ENCODE data around the gene PSMD7.

DNA sequence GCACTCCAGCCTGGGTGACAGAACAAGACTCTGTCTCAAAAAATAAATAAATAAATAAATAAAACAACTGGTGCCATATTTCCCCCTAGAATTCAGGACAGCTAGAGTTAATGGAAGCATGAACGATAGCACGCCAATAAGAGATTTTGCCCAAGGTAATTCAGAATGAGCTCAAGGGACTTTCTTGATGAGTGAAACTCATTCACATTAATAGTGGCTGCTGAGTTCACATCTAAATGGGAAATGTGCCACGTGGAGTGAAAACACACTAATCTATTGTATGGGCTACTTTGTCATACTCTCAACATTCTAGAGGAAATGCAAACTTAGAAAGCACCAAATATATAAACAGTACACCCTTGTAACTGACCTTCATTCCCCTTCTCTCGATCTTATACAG lies 47.4 kb upstream of the PSMD7 start:
- TF ChIP-seq EZH2phosphoT487 (IDR thresholded peaks at IDR 0.05; ENCODE audit: borderline replicate concordance): no peak
- no peak for TF ChIP-seq YY1 (IDR thresholded peaks at IDR 0.05; ENCODE audit: extremely low read depth, insufficient replicate concordance, low read depth, low read length)
- TF ChIP-seq RAD21 (IDR thresholded peaks at IDR 0.05; ENCODE audit: low read depth): no peak
- TF ChIP-seq, protein P1, sequence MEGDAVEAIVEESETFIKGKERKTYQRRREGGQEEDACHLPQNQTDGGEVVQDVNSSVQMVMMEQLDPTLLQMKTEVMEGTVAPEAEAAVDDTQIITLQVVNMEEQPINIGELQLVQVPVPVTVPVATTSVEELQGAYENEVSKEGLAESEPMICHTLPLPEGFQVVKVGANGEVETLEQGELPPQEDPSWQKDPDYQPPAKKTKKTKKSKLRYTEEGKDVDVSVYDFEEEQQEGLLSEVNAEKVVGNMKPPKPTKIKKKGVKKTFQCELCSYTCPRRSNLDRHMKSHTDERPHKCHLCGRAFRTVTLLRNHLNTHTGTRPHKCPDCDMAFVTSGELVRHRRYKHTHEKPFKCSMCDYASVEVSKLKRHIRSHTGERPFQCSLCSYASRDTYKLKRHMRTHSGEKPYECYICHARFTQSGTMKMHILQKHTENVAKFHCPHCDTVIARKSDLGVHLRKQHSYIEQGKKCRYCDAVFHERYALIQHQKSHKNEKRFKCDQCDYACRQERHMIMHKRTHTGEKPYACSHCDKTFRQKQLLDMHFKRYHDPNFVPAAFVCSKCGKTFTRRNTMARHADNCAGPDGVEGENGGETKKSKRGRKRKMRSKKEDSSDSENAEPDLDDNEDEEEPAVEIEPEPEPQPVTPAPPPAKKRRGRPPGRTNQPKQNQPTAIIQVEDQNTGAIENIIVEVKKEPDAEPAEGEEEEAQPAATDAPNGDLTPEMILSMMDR (IDR thresholded peaks at IDR 0.05 in 2 of 3, conservative IDR thresholded peaks at IDR 0.05 in 1 of 3; ENCODE audit: borderline replicate concordance in 1 of 3, insufficient read depth in 1 of 3, low read depth in 2 of 3, low read length in 2 of 3): no peak
- TF ChIP-seq POLR2A (IDR thresholded peaks at IDR 0.05; ENCODE audit: borderline replicate concordance, extremely low read depth, insufficient read depth, insufficient read length): no peak
- no peak for TF ChIP-seq FOSL1 (IDR thresholded peaks at IDR 0.05; ENCODE audit: low read depth)
- no peak for TF ChIP-seq SIN3A (IDR thresholded peaks at IDR 0.05; ENCODE audit: low read depth)
- no peak for TF ChIP-seq EZH2 (IDR thresholded peaks at IDR 0.05)
- TF ChIP-seq CBX3 (IDR thresholded peaks at IDR 0.05; ENCODE audit: low read depth): no peak
- no peak for TF ChIP-seq SRF (IDR thresholded peaks at IDR 0.05; ENCODE audit: low read depth)
- TF ChIP-seq SP1 (IDR thresholded peaks at IDR 0.05; ENCODE audit: low read depth): no peak

Data from HCT116 (cell line).